ENCODE results near the gene TRRAP. TPM values are rescaled to one million over a fixed set of nuclear protein-coding genes. Genes with fewer than 3 reads are reported as not detected.

TRRAP gene
- total RNA-seq, 1 donor from 2014 or later, result 15.5 TPM

DNA sequence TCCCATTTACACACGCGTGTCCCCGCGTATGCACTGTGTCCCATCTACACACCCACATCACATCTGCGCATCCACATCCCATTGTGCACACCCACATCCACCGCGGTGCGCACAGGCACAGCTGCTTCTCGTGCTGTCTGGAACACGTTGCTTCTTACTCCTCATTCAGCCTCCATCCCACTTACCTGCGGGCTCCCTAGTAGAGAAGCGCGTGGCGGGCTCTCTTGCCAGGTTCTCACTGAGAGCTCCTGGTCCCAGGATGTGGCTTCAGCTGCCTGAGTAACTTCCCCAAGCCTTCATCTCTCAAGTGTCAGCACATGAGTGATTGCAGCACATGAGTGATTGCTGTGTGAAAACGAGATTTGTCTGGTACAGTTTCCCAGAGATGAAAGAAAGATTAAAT lies 117.8 kb downstream of the TRRAP start:
- intact Hi-C loops (cut with micrococcal nuclease), result no loop called here
- ATAC-seq (no peak), DNase-seq (no peak)

DNA sequence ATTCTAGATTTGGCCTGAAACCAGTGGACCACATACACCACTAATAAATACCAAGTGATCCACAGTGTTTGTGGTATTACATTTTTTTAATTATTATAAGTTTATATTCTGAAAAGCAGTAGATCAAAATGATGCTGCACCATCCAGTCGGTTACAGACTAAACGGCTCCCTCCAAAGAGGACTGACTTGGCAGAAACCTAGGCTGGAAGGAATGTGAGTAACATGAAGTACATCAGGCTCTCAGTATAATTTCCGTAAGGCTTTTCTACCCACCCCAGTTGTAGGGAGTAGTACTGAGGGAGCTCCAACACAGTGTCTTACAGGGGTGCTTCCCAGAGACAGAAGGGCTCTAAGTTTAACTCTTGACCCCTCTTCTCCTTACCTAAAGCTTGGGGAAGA lies 119.5 kb downstream of the TRRAP start:
- intact Hi-C loops (cut with micrococcal nuclease), result no loop called here
- ATAC-seq, result peak; percentile 29
- no peak for DNase-seq

DNA sequence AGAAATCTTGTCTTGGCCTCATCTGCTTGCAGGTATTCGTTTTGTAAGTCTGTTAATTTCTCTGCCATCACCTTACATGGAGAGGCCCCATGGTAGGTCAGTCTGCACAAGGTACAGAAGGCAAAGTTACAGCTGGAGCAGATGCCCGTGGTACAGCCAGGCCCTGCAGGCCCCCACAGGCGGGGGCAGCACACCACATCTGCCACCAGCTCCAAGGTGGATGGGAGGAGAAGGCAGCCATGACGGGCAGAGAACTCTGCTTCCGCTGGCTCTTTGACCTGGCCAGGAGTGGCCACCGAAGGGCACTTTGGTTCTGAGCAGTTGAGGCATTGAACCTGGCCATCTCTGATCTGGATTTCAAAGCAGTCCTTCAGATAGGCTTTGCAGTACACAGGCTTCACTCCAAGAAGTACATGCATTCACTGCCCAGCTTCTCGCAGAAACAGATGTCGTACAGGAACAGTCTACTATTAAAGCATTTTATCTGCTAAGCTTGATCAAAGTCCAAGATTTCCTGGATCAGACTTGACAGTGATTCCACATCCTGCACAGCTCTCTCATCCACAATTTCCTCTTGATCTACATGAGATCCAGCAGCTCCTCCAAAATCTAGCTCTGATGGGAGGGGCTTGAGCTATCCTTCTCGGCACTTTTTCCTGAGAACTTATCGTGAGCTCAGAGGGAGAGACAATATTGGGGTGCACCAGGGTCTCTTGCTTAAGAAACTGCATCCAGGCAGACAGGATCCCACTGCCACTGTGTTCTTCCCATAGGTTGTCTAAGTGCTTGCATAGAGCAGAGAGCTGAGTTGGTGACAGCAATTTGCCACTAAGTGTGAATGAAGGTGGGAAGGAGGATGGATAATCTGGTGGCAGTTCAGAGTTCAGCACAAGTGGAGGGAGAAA lies 120.7 kb downstream of the TRRAP start:
- ATAC-seq, result no peak
- intact Hi-C loops (cut with micrococcal nuclease), result no loop called here
- DNase-seq, result no peak

- no peak for DNase-seq
- intact Hi-C loops (cut with micrococcal nuclease), result no loop called here
- ATAC-seq, result no peak
Observed at GRCh38 chr7:99000196-99000903, 122.0 kb downstream of the TRRAP start.

GRCh38 chr7:99000904-99001465 lies 122.7 kb downstream of the TRRAP start:
- ATAC-seq, result no peak
- DNase-seq, result no peak
- intact Hi-C loops (cut with micrococcal nuclease), result no loop called here

- intact Hi-C loops (cut with micrococcal nuclease), result no loop called here
- ATAC-seq (no peak), DNase-seq (no peak)
Observed at GRCh38 chr7:99001482-99002147, 123.3 kb downstream of the TRRAP start.

GRCh38 chr7:99002148-99002826 lies 124.0 kb downstream of the TRRAP start:
- ATAC-seq, result no peak
- DNase-seq, result no peak

DNA sequence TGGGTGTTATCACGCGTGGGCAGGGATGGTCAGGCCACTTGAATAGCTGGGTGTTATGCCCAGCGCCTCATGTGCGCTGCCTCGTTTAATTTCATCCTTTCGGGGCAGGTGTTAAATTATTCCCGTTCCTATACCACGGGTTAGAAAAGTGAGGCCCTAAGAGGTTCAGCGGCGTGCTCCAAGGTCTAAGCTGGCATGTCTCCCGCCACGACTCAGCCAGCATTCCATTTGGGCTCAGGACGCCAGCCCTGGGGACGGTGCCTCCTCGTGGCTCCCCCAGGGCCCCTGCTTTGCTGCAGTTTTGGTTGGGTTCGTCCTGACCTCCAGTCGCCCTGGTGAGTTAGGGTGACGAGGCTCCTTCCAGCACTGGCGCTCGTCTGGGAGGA lies 124.5 kb downstream of the TRRAP start:
- DNase-seq (no peak), ATAC-seq (no peak)
- intact Hi-C loops (cut with micrococcal nuclease), result no loop called here

More at GRCh38 chr7:99002148-99002826, 124.0 kb downstream of the TRRAP start:
- intact Hi-C loops (cut with micrococcal nuclease), result no loop called here

GRCh38 chr7:99003419-99003818 lies 125.1 kb downstream of the TRRAP start:
- intact Hi-C loops (cut with micrococcal nuclease), result no loop called here
- DNase-seq (no peak), ATAC-seq (no peak)

DNA sequence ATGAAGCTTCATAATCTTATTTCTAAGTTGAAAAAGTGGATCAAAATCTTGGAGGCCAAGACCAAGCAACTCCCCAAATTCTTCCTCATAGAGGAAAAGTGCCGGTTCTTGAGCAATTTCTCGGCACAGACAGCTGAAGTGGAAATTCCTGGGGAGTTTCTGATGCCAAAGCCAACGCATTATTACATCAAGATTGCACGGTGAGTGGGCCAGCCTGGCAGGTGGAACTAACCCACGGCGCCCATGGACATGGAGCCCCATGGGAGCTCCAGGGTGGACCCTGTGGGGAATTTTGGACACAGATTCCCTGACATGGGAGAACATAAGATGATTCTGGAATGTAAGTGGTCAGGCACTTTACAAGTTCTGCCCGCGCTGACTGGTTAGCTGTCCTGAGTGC lies 125.9 kb downstream of the TRRAP start:
- ATAC-seq (no peak), DNase-seq (no peak)
- intact Hi-C loops (cut with micrococcal nuclease), result no loop called here

GRCh38 chr7:99004781-99005500 lies 126.6 kb downstream of the TRRAP start:
- DNase-seq, result no peak
- no peak for ATAC-seq
- intact Hi-C loops (cut with micrococcal nuclease), result no loop called here

DNA sequence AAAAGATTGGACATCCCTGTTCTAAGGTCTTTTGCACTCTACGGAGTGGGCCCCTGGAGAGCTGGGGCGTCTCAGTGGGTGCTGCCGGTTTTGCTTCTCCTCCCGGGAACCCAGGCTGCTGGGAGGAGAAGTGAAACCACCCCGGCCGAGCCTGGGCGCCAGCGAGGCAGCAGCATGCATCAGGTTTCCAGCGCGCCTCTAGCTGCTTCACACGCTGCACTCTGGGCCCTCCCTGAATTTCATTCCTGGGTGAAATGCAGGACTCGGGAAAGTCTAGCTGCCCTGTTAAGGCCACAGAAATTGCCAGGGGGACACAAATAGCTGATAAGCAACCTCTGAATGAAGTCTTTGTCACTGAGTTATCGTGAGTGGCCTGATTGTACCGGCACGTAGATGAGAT lies 127.4 kb downstream of the TRRAP start:
- ATAC-seq (no peak), DNase-seq (no peak)
- intact Hi-C loops (cut with micrococcal nuclease), result no loop called here

DNA sequence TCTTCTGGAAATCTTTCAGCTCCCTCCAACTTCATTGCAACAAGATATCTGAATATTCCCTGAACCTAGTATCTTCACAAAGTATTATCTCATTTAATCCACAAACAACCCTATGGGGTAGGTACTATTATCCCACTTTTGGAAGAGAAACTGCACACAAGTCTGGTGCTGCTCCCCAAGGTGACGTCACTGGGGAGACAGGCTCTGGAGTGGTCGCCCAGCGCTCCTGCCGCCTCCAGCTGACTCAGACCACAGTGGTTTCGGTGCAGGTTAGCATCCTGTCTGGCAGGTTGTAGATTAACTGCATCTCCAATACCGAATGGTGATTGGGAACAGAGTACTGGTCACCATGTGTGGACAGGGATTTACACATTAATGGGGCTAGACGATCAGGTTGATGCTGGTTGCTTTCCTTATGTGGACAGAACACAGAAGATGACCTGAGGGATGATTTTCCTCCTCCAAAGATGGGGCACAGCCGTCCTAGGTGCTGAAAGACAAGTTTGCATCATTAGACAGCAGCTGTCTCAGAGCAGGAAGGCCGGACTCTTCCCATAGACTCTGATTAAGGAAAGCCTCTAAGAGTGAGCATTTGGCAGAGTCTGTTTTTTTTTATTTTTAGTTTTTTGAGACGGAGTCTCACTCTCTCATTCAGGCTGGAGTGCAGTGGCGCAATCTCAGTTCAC lies 128.6 kb downstream of the TRRAP start:
- ATAC-seq (no peak), DNase-seq (no peak)
- intact Hi-C loops (cut with micrococcal nuclease), result no loop called here

DNA sequence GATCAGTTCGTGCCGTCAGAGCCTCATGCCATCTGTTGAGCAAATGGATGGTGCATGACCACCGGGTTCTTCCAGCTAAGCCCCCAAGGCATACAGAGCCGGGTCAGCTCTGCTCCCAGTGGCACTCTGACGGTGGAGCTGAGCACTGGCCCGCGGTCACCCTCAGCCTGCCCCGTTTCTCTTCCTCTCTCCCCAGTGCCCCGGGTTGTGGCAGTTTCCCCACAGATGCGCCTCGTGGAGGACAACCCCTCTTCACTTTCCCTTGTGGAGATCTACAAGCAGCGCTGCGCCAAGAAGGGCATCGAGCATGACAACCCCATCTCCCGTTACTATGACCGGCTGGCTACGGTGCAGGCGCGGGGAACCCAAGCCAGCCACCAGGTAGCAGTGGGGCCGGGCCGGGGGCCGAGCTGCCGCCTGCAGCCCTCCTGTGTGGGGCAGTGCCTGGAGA lies 129.9 kb downstream of the TRRAP start:
- ATAC-seq, result no peak
- DNase-seq, result no peak
- intact Hi-C loops (cut with micrococcal nuclease), result no loop called here

- DNase-seq, result no peak
- intact Hi-C loops (cut with micrococcal nuclease), result no loop called here
Observed at GRCh38 chr7:99008921-99009530, 130.7 kb downstream of the TRRAP start.

GRCh38 chr7:99010281-99010680 lies 131.9 kb downstream of the TRRAP start:
- intact Hi-C loops (cut with micrococcal nuclease), result no loop called here
- DNase-seq (no peak), ATAC-seq (no peak)

More at GRCh38 chr7:99008921-99009530, 130.7 kb downstream of the TRRAP start:
- ATAC-seq, result no peak

DNA sequence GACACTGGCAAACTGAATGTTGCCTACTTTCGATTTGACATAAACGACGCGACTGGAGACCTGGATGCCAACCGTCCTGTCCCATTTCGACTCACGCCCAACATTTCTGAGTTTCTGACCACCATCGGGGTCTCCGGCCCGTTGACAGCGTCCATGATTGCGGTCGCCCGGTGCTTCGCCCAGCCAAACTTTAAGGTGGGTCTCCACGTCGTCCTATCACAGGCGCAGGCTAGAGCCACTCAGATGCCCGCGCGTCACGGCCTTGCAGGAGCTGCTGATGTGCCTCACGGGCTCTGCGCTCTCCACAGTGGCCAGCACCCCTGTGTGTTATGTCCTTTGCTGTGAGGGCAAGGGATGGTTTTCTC lies 133.0 kb downstream of the TRRAP start:
- no peak for ATAC-seq
- intact Hi-C loops (cut with micrococcal nuclease), result no loop called here
- DNase-seq, result no peak
